H1 (cell line): ENCODE measurements around the gene HNRNPAB. TPM values are rescaled to one million over a fixed set of nuclear protein-coding genes. Genes with fewer than 3 reads are reported as not detected.

Experiments
- CEBPB ChIP-seq: IDR thresholded peaks from 2 replicates; pipeline ENCODE4 v1.6.1; 2012; ENCODE audit warnings: low read depth, low read length
- CHD1 ChIP-seq: IDR thresholded peaks from 2 replicates; pipeline ENCODE4 v1.6.1; 2012; ENCODE audit warnings: low read depth, low read length, improper control_type of control experiment
- FOSL1 ChIP-seq: IDR thresholded peaks from 2 replicates; pipeline ENCODE4 v1.6.1; 2011; ENCODE audit warnings: mild to moderate bottlenecking, low read depth, low read length, moderate library complexity; ENCODE audit not compliant: insufficient read depth
- GABPA ChIP-seq: IDR thresholded peaks from 2 replicates; pipeline ENCODE4 v1.6.1; 2011; ENCODE audit warnings: mild to moderate bottlenecking, low read length, moderate library complexity, borderline replicate concordance; ENCODE audit not compliant: insufficient read depth
- YY1 ChIP-seq: IDR thresholded peaks from 2 replicates; pipeline ENCODE4 v1.6.1; 2011; ENCODE audit warnings: low read depth, mild to moderate bottlenecking, low read length
- polyA plus RNA-seq, 7 experiments: library from polyadenylated mRNA; depleted of rRNA in 3 of 7; stranded (reverse) in 5 of 7; unstranded in 2 of 7; fragments of >200 nt in 5 of 7; fragments of 200-250 nt in 2 of 7; gene quantifications; 1 replicate in 5 of 7; 2 replicates in 1 of 7; 4 replicates in 1 of 7; pipeline versions ENCODE4 v1.2.1 to v1.2.3, GENCODE V29; 2011 to 2013; ENCODE audit warnings: missing spikeins in 2 of 7, mixed read lengths in 2 of 7
- total RNA-seq: library from RNA; stranded (reverse); fragmentation: NEBNext Ultra II Directional; extraction: Animal tissue kit (Norgen Biotek cat#: 25700); gene quantifications from 2 replicates; pipeline ENCODE4 v1.2.1, GENCODE V29; 2021

The HNRNPAB gene
- total and polyA plus RNA-seq, 2 of the 8 experiments (the other 6 are each of a cell fraction or from before 2014, with no cell fraction given): 373 to 563 TPM

- TF ChIP-seq CEBPB (no peak), CHD1 (no peak), GABPA (no peak), YY1 (no peak), FOSL1 (no peak)
Measured at GRCh38 chr5:178257650-178258049, 53.3 kb downstream of the HNRNPAB start (continued).
